B cell (primary cell): ENCODE results near the gene PSAP.

Source experiments
- EZH2 ChIP-seq: IDR thresholded peaks from 2 replicates; pipeline ENCODE4 v1.6.1; 2012; ENCODE audit warnings: borderline replicate concordance, low read depth, mild to moderate bottlenecking, moderate library complexity, low read length; ENCODE audit not compliant: insufficient read depth, poor library complexity, severe bottlenecking
- TF ChIP-seq, protein P1 (sequence below): fragments of 200-600 bp; IDR thresholded peaks from one replicate; pipeline ENCODE4 v1.8.0; 2022; ENCODE audit warnings: antibody characterized with exemption, mild to moderate bottlenecking

- TF ChIP-seq, protein P1, sequence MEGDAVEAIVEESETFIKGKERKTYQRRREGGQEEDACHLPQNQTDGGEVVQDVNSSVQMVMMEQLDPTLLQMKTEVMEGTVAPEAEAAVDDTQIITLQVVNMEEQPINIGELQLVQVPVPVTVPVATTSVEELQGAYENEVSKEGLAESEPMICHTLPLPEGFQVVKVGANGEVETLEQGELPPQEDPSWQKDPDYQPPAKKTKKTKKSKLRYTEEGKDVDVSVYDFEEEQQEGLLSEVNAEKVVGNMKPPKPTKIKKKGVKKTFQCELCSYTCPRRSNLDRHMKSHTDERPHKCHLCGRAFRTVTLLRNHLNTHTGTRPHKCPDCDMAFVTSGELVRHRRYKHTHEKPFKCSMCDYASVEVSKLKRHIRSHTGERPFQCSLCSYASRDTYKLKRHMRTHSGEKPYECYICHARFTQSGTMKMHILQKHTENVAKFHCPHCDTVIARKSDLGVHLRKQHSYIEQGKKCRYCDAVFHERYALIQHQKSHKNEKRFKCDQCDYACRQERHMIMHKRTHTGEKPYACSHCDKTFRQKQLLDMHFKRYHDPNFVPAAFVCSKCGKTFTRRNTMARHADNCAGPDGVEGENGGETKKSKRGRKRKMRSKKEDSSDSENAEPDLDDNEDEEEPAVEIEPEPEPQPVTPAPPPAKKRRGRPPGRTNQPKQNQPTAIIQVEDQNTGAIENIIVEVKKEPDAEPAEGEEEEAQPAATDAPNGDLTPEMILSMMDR: no peak
- TF ChIP-seq EZH2: no peak
These were observed 3.6 kb downstream of the PSAP start for GRCh38 chr10:71847418-71847817.
